H1 (cell line): ENCODE results near the gene SLC25A22. TPM values are rescaled to one million over a fixed set of nuclear protein-coding genes. Genes with fewer than 3 reads are reported as not detected.

Source experiments
- EZH2 ChIP-seq: fragments of 200-600 bp; sonication (generic); IDR thresholded peaks from 2 replicates; pipeline ENCODE4 v1.7.1; 2012; ENCODE audit warnings: low read depth, mild to moderate bottlenecking, moderate library complexity, low read length, inconsistent platforms; ENCODE audit not compliant: severe bottlenecking
- HDAC2 ChIP-seq, 2 experiments: fragments of 300-600 bp in 1 of 2; sonication (generic) in 1 of 2; IDR thresholded peaks; 2 replicates each; pipeline ENCODE4 v1.6.1; 2011 to 2012; ENCODE audit warnings: low read depth in 2 of 2, low read length in 2 of 2, mild to moderate bottlenecking in 2 of 2, moderate library complexity in 2 of 2, borderline replicate concordance in 1 of 2, inconsistent platforms in 1 of 2
- KDM1A ChIP-seq: fragments of 200-600, 300-600 bp; sonication (generic); IDR thresholded peaks from 2 replicates; pipeline ENCODE4 v1.7.1; 2016; ENCODE audit warnings: mild to moderate bottlenecking, low read length, borderline replicate concordance
- ZNF274 ChIP-seq: IDR thresholded peaks from 2 replicates; pipeline ENCODE4 v1.7.0; 2012; ENCODE audit warnings: low read length, borderline replicate concordance; ENCODE audit errors: extremely low read depth
- polyA plus RNA-seq, 7 experiments: library from polyadenylated mRNA; depleted of rRNA in 3 of 7; stranded (reverse) in 5 of 7; unstranded in 2 of 7; fragments of >200 nt in 5 of 7; fragments of 200-250 nt in 2 of 7; gene quantifications; 1 replicate in 5 of 7; 2 replicates in 1 of 7; 4 replicates in 1 of 7; pipeline versions ENCODE4 v1.2.1 to v1.2.3, GENCODE V29; 2011 to 2013; ENCODE audit warnings: missing spikeins in 2 of 7, mixed read lengths in 2 of 7
- total RNA-seq: library from RNA; stranded (reverse); fragmentation: NEBNext Ultra II Directional; extraction: Animal tissue kit (Norgen Biotek cat#: 25700); gene quantifications from 2 replicates; pipeline ENCODE4 v1.2.1, GENCODE V29; 2021
- TF ChIP-seq, protein P1 (sequence below): IDR thresholded peaks from 2 replicates; pipeline ENCODE4 v1.6.1; 2011; ENCODE audit warnings: low read length, improper control_type of control experiment

Gene SLC25A22
- total and polyA plus RNA-seq, 2 of the 8 experiments (the other 6 are each of a cell fraction or from before 2014, with no cell fraction given) = 31.5 to 48.0 TPM

DNA sequence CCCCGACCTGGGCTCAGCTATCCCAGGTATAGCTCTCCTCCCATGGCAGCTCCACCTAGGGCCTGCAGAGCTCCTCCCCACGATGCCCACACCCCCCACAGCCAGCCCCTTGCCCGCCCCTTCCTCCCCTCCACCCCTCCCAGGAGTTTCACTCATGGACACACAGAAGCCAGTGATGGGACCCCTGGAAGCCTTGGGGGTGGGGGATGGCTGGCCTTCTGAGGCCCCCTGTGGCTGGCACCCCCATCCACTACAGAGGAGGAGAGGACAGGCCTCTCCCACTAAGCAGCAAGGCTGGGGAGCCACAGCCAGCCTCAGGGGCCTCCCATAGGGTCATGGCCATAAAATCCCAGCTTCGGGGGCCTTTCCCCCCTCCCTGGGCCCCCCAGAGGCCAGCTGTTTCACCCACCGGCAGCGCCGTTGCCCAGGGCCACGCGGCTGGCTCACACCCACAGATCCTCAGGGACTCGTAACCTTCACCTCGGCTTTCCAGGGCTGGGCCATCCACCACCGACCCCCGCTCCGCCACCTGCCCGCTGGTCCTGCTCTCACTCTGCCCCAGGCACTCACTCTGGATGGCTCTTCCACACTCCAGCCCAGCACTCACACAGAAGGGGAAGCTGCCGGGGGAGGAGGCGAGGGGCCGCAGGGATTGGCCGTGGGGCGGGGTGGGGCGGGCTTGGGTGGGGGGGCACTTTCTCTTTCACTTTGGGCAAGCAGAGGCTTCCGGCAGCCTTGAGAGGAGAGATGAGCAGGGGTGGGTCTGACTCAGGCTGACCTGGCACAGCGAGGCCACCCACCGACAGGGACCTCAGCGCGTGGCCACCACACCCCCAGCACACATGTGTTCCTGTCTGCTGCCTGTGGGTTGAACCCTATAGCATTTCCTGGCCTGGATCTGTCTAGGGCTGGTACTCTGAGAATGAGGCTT, 2.2 kb downstream of the SLC25A22 start (continued):
- TF ChIP-seq KDM1A = no peak
- no peak for TF ChIP-seq EZH2
- TF ChIP-seq HDAC2 (IDR thresholded peaks at IDR 0.05; ENCODE audit: borderline replicate concordance in 1 of 2, low read depth in 2 of 2, low read length in 2 of 2) = no peak
- TF ChIP-seq ZNF274 = no peak
- TF ChIP-seq, protein P1, sequence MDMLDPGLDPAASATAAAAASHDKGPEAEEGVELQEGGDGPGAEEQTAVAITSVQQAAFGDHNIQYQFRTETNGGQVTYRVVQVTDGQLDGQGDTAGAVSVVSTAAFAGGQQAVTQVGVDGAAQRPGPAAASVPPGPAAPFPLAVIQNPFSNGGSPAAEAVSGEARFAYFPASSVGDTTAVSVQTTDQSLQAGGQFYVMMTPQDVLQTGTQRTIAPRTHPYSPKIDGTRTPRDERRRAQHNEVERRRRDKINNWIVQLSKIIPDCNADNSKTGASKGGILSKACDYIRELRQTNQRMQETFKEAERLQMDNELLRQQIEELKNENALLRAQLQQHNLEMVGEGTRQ = no peak
- TF ChIP-seq, all 59 proteins: peak for 0
